ENCODE measurements around the gene EPG5.

EPG5 gene

DNA sequence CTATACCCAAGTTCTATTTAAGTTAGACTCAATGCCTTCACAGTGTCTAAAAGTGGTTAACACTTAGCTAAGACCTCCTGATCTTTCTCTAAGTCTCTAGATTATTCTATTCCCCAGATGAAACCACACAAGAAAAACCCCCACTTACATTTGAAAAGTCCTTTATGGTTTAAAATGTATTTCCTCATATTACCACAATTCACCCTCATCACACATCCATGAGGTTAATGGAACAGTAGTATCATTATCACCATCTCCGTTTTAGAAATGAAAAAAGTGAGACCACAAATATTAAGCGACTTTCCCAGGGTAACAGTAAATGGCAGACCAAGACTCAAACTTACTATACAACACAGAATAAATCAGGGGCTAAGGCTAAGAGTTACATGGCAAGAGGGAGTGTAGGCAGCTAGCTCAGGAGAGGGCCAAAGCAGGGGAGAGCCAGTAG lies 28.6 kb downstream of the EPG5 start:
- TF ChIP-seq TCF12 (IDR thresholded peaks at IDR 0.05; ENCODE audit: low read depth) (no peak), TAF1 (IDR thresholded peaks at IDR 0.05; ENCODE audit: low read depth) (no peak), CEBPB (IDR thresholded peaks at IDR 0.05) (no peak), EP300 (IDR thresholded peaks at IDR 0.05; ENCODE audit: borderline replicate concordance) (no peak), CREB1 (IDR thresholded peaks at IDR 0.05; ENCODE audit: low read depth) (no peak), MAX (IDR thresholded peaks at IDR 0.05) (no peak), RAD21 (IDR thresholded peaks at IDR 0.05; ENCODE audit: low read depth) (no peak), YY1 (IDR thresholded peaks at IDR 0.05; ENCODE audit: low read depth) (no peak), TEAD4 (IDR thresholded peaks at IDR 0.05) (no peak), EGR1 (IDR thresholded peaks at IDR 0.05) (no peak), USF1 (IDR thresholded peaks at IDR 0.05) (no peak), FOXM1 (IDR thresholded peaks at IDR 0.05; ENCODE audit: borderline replicate concordance, low read depth) (no peak), NFIC (IDR thresholded peaks at IDR 0.05) (no peak), ZBTB7A (IDR thresholded peaks at IDR 0.05; ENCODE audit: low read depth) (no peak)
- TF ChIP-seq, protein P1, sequence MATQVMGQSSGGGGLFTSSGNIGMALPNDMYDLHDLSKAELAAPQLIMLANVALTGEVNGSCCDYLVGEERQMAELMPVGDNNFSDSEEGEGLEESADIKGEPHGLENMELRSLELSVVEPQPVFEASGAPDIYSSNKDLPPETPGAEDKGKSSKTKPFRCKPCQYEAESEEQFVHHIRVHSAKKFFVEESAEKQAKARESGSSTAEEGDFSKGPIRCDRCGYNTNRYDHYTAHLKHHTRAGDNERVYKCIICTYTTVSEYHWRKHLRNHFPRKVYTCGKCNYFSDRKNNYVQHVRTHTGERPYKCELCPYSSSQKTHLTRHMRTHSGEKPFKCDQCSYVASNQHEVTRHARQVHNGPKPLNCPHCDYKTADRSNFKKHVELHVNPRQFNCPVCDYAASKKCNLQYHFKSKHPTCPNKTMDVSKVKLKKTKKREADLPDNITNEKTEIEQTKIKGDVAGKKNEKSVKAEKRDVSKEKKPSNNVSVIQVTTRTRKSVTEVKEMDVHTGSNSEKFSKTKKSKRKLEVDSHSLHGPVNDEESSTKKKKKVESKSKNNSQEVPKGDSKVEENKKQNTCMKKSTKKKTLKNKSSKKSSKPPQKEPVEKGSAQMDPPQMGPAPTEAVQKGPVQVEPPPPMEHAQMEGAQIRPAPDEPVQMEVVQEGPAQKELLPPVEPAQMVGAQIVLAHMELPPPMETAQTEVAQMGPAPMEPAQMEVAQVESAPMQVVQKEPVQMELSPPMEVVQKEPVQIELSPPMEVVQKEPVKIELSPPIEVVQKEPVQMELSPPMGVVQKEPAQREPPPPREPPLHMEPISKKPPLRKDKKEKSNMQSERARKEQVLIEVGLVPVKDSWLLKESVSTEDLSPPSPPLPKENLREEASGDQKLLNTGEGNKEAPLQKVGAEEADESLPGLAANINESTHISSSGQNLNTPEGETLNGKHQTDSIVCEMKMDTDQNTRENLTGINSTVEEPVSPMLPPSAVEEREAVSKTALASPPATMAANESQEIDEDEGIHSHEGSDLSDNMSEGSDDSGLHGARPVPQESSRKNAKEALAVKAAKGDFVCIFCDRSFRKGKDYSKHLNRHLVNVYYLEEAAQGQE (IDR thresholded peaks at IDR 0.05; ENCODE audit: low read depth) = no peak

DNA sequence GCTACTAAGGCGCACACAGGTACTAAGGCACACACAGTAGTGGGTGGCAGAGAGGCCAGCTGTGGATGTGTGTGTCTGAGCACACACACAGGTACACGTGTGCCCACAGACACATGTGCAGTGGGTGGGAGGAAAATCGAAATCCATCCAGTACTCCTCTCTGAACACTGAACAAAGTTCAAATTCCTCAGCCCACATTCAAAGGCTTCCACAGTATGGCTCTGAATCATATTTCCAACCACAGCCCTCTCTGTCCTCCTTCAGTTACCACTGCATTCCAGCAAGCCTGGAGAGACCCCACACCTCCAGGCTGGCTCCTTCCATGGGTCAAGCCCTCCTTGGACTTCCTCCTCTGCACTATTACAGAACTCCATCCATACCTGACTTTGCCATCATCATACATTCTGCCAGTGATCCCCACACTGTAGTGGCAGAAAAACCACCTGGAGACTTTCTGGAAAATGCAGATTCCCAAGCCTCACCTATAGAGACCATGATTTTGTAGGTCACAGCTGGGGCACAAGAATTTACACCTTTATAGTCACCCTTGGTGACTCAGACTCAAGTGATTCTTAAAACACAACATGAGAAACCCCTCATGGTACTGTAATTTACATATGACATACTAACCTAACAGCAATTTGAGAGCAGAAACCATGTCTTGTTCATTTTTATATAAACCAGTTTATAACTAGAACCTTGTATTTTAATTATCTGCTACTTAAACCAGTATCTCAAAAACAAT lies 31.4 kb downstream of the EPG5 start:
- TF ChIP-seq RAD21 (IDR thresholded peaks at IDR 0.05; ENCODE audit: low read depth) (no peak), TEAD4 (IDR thresholded peaks at IDR 0.05) (no peak), MAX (IDR thresholded peaks at IDR 0.05) (no peak), USF1 (IDR thresholded peaks at IDR 0.05) (no peak)
- TF ChIP-seq, protein P1 (IDR thresholded peaks at IDR 0.05; ENCODE audit: low read depth) = no peak

DNA sequence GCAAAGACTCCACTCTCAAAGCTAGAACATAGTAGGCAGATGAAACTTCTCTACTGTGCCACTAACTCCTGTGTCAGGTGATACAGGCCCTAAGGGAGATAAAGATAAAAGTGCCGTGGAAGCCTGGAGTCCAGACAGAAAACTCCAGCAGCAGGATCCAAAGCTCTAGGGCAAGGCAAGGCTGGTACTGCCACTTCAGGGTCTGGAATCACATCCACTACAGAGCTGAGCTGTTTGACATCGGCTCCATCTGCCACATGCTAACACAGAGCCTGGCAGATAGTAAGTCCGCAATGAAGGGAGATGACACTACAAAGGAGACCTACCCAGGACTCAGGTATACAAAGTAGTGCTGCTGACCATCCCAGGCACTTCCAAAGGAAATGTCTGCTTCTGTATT lies 34.4 kb downstream of the EPG5 start:
- TF ChIP-seq TCF12 (IDR thresholded peaks at IDR 0.05; ENCODE audit: low read depth) (no peak), ZBTB7A (IDR thresholded peaks at IDR 0.05; ENCODE audit: low read depth) (no peak), EP300 (IDR thresholded peaks at IDR 0.05; ENCODE audit: borderline replicate concordance) (no peak), YY1 (IDR thresholded peaks at IDR 0.05; ENCODE audit: low read depth) (no peak), FOXM1 (IDR thresholded peaks at IDR 0.05; ENCODE audit: borderline replicate concordance, low read depth) (no peak)

DNA sequence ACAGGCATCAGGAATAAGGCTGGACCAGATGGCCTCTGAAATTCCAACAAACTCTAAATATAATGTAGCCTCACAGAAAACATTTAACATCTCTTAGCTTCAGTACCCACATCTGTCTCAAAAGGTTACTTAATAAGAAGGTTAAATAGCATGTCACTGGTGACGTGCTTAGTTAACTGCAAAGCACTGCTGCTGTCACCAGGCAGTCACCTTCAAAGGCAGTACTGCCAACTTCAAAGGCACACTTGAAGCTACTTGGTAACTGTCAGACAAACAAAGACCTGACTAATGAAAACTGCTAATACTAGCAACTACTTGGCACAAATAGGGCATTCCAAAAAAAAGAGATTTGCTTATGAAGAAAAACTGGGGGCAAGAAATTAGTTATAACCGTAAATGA lies 36.2 kb downstream of the EPG5 start:
- no peak for TF ChIP-seq EGR1 (IDR thresholded peaks at IDR 0.05)
- no peak for TF ChIP-seq TEAD4 (IDR thresholded peaks at IDR 0.05)
- no peak for TF ChIP-seq ZBTB7A (IDR thresholded peaks at IDR 0.05; ENCODE audit: low read depth)
- TF ChIP-seq CREB1 (IDR thresholded peaks at IDR 0.05; ENCODE audit: low read depth) = no peak
- TF ChIP-seq USF1 (IDR thresholded peaks at IDR 0.05) = no peak
- TF ChIP-seq CEBPB (IDR thresholded peaks at IDR 0.05) = no peak
- no peak for TF ChIP-seq MAX (IDR thresholded peaks at IDR 0.05)
- no peak for TF ChIP-seq NFIC (IDR thresholded peaks at IDR 0.05)

DNA sequence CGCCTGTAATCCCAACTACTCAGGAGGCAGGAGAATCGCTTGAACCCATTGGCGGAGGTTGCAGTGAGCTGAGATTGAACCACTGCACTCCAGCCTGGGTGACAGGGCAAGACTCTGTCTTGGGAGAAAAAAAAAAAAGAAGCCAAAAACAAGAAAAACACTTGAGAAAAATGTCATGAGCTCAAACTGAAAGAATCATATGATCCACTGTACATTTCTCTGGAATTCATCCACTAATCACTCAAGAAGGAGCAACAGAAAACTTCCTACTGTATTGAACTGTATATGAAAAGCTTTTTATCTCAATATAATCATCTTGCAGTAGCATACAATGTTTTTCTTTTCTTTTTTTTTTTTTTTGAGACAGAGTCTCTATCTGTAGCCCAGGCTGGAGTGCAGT lies 40.4 kb downstream of the EPG5 start:
- TF ChIP-seq YY1 (IDR thresholded peaks at IDR 0.05; ENCODE audit: low read depth) = no peak
- no peak for TF ChIP-seq CREB1 (IDR thresholded peaks at IDR 0.05; ENCODE audit: low read depth)
- no peak for TF ChIP-seq RAD21 (IDR thresholded peaks at IDR 0.05; ENCODE audit: low read depth)

GRCh38 chr18:45926085-45926484 lies 41.0 kb downstream of the EPG5 start:
- no peak for TF ChIP-seq YY1 (IDR thresholded peaks at IDR 0.05; ENCODE audit: low read depth)
